GM21786 (cell line): Measurements from ENCODE around the gene TTC33.
"Not testable (repeated sequence)": the region's sequence is repeated elsewhere in the genome, so short reads cannot be mapped to it uniquely, and the experiment has no call there.

Experiments used
- ATAC-seq: cut with Tn5 transposase; IDR thresholded peaks from one replicate; pipeline ENCODE4 v1.9.1; 2021; ENCODE audit not compliant: unreplicated experiment

The TTC33 gene

GRCh38 chr5:40575921-40576320 lies 179.8 kb downstream of the TTC33 start:
- ATAC-seq: no peak

- ATAC-seq: no peak
Measured at GRCh38 chr5:40575411-40575810, 180.3 kb downstream of the TTC33 start.

GRCh38 chr5:40572937-40573336 lies 182.8 kb downstream of the TTC33 start:
- no peak for ATAC-seq

GRCh38 chr5:40572391-40572790 lies 183.4 kb downstream of the TTC33 start:
- ATAC-seq: no peak

- ATAC-seq: no peak
Measured at GRCh38 chr5:40571729-40572128, 184.0 kb downstream of the TTC33 start.

GRCh38 chr5:40570408-40571129 lies 185.2 kb downstream of the TTC33 start:
- ATAC-seq: peak; percentile 83

- no peak for ATAC-seq
Measured at GRCh38 chr5:40569546-40570270, 186.1 kb downstream of the TTC33 start.

- no peak for ATAC-seq
Measured at GRCh38 chr5:40568548-40568947, 187.2 kb downstream of the TTC33 start.

- not testable (repeated sequence) for ATAC-seq
Measured at GRCh38 chr5:40563173-40563572, 192.6 kb downstream of the TTC33 start.

- no peak for ATAC-seq
Measured at GRCh38 chr5:40560474-40561110, 195.2 kb downstream of the TTC33 start.

GRCh38 chr5:40559306-40559705 lies 196.5 kb downstream of the TTC33 start:
- ATAC-seq: no peak

GRCh38 chr5:40557501-40557900 lies 198.3 kb downstream of the TTC33 start:
- no peak for ATAC-seq

GRCh38 chr5:40556811-40557210 lies 198.9 kb downstream of the TTC33 start:
- no peak for ATAC-seq

- peak; percentile 47 for ATAC-seq
Measured at GRCh38 chr5:40555886-40556285, 199.9 kb downstream of the TTC33 start.

GRCh38 chr5:40554813-40555212 lies 200.9 kb downstream of the TTC33 start:
- ATAC-seq: no peak

- ATAC-seq: no peak
Measured at GRCh38 chr5:40554054-40554453, 201.7 kb downstream of the TTC33 start.

- ATAC-seq: no peak
Measured at GRCh38 chr5:40552981-40553380, 202.8 kb downstream of the TTC33 start.

GRCh38 chr5:40551496-40552491 lies 204.0 kb downstream of the TTC33 start:
- ATAC-seq: no peak

GRCh38 chr5:40550481-40550880 lies 205.3 kb downstream of the TTC33 start:
- no peak for ATAC-seq

- no peak for ATAC-seq
Measured at GRCh38 chr5:40549616-40550015, 206.1 kb downstream of the TTC33 start.
